ENCODE data around the gene WIPF3.

The WIPF3 gene

DNA sequence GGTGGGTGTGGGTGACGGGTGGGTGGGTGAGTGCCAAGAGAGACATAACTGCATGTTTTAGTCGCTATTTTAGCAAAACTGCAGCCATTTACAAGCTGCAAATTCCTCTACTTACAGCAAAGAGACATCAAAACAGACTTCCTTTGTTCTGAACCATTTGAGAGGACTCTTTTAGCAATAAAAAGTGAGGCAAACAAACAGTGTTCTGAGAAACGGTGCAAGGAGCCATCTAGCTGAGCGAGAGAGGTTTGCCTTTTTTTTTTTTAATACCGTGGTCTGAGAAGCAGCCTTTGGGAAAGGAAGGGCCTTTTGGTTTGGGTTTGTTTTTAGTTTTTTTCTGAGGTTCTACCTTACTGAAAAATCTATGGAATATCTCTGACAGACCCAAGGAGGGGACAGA is 120.4 kb downstream of the WIPF3 start:
- H3K4me3 ChIP-seq (ENCODE audit: low read length), result no peak overlapping the region
- DNase-seq (ENCODE audit: low read depth), result no peak
- TF ChIP-seq, protein P1, sequence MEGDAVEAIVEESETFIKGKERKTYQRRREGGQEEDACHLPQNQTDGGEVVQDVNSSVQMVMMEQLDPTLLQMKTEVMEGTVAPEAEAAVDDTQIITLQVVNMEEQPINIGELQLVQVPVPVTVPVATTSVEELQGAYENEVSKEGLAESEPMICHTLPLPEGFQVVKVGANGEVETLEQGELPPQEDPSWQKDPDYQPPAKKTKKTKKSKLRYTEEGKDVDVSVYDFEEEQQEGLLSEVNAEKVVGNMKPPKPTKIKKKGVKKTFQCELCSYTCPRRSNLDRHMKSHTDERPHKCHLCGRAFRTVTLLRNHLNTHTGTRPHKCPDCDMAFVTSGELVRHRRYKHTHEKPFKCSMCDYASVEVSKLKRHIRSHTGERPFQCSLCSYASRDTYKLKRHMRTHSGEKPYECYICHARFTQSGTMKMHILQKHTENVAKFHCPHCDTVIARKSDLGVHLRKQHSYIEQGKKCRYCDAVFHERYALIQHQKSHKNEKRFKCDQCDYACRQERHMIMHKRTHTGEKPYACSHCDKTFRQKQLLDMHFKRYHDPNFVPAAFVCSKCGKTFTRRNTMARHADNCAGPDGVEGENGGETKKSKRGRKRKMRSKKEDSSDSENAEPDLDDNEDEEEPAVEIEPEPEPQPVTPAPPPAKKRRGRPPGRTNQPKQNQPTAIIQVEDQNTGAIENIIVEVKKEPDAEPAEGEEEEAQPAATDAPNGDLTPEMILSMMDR (conservative IDR thresholded peaks at IDR 0.05; ENCODE audit: low read length), result no peak

DNA sequence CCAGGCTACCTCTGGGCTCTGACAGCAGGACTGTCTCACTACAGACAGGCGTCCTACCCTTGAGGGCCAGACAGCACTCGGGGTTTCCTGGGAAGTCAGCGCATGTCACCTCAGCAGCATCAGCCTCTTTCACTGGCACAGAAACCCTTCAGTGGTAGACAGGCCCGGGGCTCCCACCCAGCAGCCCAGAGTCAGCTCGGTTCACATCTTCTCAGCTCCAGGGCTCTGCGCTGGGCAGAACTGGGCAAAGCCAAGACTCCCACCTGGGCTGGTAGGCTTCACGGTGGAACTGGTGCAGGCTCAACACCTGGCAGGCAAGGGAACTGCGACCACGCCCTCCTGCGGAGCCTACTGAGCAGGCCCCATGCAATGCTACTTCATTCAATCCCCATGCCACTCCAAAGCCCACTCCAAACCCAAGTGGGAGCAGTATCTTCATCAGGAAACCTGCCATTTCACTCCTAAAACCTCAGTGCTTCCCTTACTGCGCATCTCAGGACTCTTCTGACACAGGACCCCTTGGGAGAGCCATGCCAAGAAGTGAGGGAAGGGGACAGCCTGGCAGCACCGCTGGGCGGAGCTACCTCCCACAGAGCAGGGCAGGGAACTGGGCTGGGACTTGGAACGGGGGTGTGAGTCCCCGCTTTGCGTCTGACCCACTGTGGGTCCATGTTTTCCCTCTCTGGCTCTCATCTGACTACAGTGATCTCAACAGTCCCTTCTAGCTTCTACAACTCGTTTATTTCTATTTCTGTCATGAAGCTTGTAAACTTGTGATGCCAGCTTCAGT is 122.9 kb downstream of the WIPF3 start:
- TF ChIP-seq, protein P1 (conservative IDR thresholded peaks at IDR 0.05; ENCODE audit: low read length), result no peak
- H3K4me3 ChIP-seq (ENCODE audit: low read length), result no peak overlapping the region
- no peak for DNase-seq (ENCODE audit: low read depth)

GRCh38 chr7:29935111-29935510 is 128.8 kb downstream of the WIPF3 start:
- TF ChIP-seq, protein P1 (conservative IDR thresholded peaks at IDR 0.05; ENCODE audit: low read length), result no peak
- no peak for DNase-seq (ENCODE audit: low read depth)

GRCh38 chr7:29937132-29937531 is 130.8 kb downstream of the WIPF3 start:
- H3K4me3 ChIP-seq (ENCODE audit: low read length), result no peak overlapping the region
- no peak for DNase-seq (ENCODE audit: low read depth)
- TF ChIP-seq, protein P1 (conservative IDR thresholded peaks at IDR 0.05; ENCODE audit: low read length), result no peak

More at GRCh38 chr7:29935111-29935510, 128.8 kb downstream of the WIPF3 start:
- H3K4me3 ChIP-seq (ENCODE audit: low read length), result no peak overlapping the region

GRCh38 chr7:29940199-29940598 is 133.9 kb downstream of the WIPF3 start:
- TF ChIP-seq, protein P1 (conservative IDR thresholded peaks at IDR 0.05; ENCODE audit: low read length), result no peak
- no peak for DNase-seq (ENCODE audit: low read depth)
- no peak overlapping the region for H3K4me3 ChIP-seq (ENCODE audit: low read length)

- TF ChIP-seq, protein P1 (conservative IDR thresholded peaks at IDR 0.05; ENCODE audit: low read length), result no peak
- DNase-seq (ENCODE audit: low read depth), result no peak
- no peak overlapping the region for H3K4me3 ChIP-seq (ENCODE audit: low read length)
These were observed 139.0 kb downstream of the WIPF3 start for GRCh38 chr7:29945259-29945809.
